IPS-20b (cell line): Measurements from ENCODE around the gene NFKB2.

Source experiments
- H3K27ac ChIP-seq: one replicate; pipeline ENCODE4 v1.5.1; 2013; ENCODE audit warnings: low read length
- H3K27me3 ChIP-seq: 2 replicates; pipeline ENCODE4 v1.6.1; 2013; ENCODE audit warnings: mild to moderate bottlenecking, low read length, inconsistent platforms; ENCODE audit not compliant: insufficient read depth
- H3K36me3 ChIP-seq: 2 replicates; pipeline ENCODE4 v1.6.1; 2013; ENCODE audit warnings: low read depth, mild to moderate bottlenecking, inconsistent platforms, low read length, moderate library complexity; ENCODE audit not compliant: insufficient read depth
- H3K4me1 ChIP-seq: 2 replicates; pipeline ENCODE4 v1.6.1; 2013; ENCODE audit warnings: mild to moderate bottlenecking, control low read depth, inconsistent platforms, low read length, moderate library complexity; ENCODE audit not compliant: insufficient read depth
- H3K4me3 ChIP-seq: 2 replicates; pipeline ENCODE4 v1.5.1; 2013; ENCODE audit warnings: mild to moderate bottlenecking, low read length, inconsistent platforms
- H3K9ac ChIP-seq: 2 replicates; pipeline ENCODE4 v1.6.1; 2013; ENCODE audit warnings: low read depth, mild to moderate bottlenecking, inconsistent platforms, low read length, moderate library complexity
- H3K9me3 ChIP-seq: 2 replicates; pipeline ENCODE4 v1.6.1; 2013; ENCODE audit warnings: mild to moderate bottlenecking, low read depth, low read length, inconsistent platforms; ENCODE audit not compliant: insufficient read depth

Gene NFKB2

GRCh38 chr10:102420714-102421506, 25.4 kb downstream of the NFKB2 start, which contains the start of gene FBXL15:
Gene FBXL15 (plus strand): TSS chr10:102420836. CDS start chr10:102421130, 294 bp downstream.
- H3K4me3 ChIP-seq = peak within 1 kb of the TSS; percentile 90
- H3K9me3 ChIP-seq = no peaks in the 10 kb centered on the region
- H3K4me1 ChIP-seq = peaks cover 5% of the 10 kb centered on the region
- H3K27ac ChIP-seq = no peak within 1 kb of the TSS
- peak within 1 kb of the TSS; percentile 79; the same call in 1 of the 2 replicates for H3K9ac ChIP-seq
- peaks cover 29% of the 10 kb centered on the region for H3K27me3 ChIP-seq
- peaks cover 13% of the 10 kb centered on the region for H3K36me3 ChIP-seq

GRCh38 chr10:102421507-102421756, 25.9 kb downstream of the NFKB2 start:
- H3K9ac ChIP-seq = peak overlapping the region; percentile 79; the same call in 1 of the 2 replicates
- H3K4me3 ChIP-seq = peak overlapping the region; percentile 90
- H3K4me1 ChIP-seq = peaks cover 5% of the 10 kb centered on the region
- H3K36me3 ChIP-seq = peaks cover 13% of the 10 kb centered on the region
- peaks cover 29% of the 10 kb centered on the region for H3K27me3 ChIP-seq
- H3K27ac ChIP-seq = no peak overlapping the region
- H3K9me3 ChIP-seq = no peaks in the 10 kb centered on the region

GRCh38 chr10:102421757-102422512, 26.4 kb downstream of the NFKB2 start:
- peaks cover 5% of the 10 kb centered on the region for H3K4me1 ChIP-seq
- H3K27ac ChIP-seq = no peak overlapping the region
- peaks cover 13% of the 10 kb centered on the region for H3K36me3 ChIP-seq
- peaks cover 29% of the 10 kb centered on the region for H3K27me3 ChIP-seq
- peak overlapping the region; percentile 79; the same call in 1 of the 2 replicates for H3K9ac ChIP-seq
- no peaks in the 10 kb centered on the region for H3K9me3 ChIP-seq
- peak overlapping the region; percentile 90 for H3K4me3 ChIP-seq

GRCh38 chr10:102422545-102423129, 27.1 kb downstream of the NFKB2 start:
- Histone ChIP-seq H3K4me3 (peak overlapping the region; percentile 90), H3K27me3 (peaks cover 28% of the 10 kb centered on the region), H3K36me3 (peaks cover 13% of the 10 kb centered on the region), H3K9me3 (no peaks in the 10 kb centered on the region), H3K9ac (no peak overlapping the region), H3K27ac (no peak overlapping the region), H3K4me1 (peaks cover 5% of the 10 kb centered on the region)

GRCh38 chr10:102423372-102423968, 28.0 kb downstream of the NFKB2 start:
- Histone ChIP-seq H3K4me3 (no peak overlapping the region), H3K9me3 (no peaks in the 10 kb centered on the region), H3K4me1 (no peaks in the 10 kb centered on the region; the same call in 1 of the 2 replicates), H3K27me3 (peaks cover 20% of the 10 kb centered on the region), H3K9ac (no peak overlapping the region), H3K36me3 (peaks cover 13% of the 10 kb centered on the region), H3K27ac (no peak overlapping the region)

- H3K36me3 ChIP-seq = peaks cover 13% of the 10 kb centered on the region
Measured at GRCh38 chr10:102424145-102424544, 28.6 kb downstream of the NFKB2 start.

GRCh38 chr10:102424916-102425315, 29.4 kb downstream of the NFKB2 start:
- Histone ChIP-seq H3K4me1 (no peaks in the 10 kb centered on the region), H3K27me3 (peaks cover 15% of the 10 kb centered on the region), H3K9me3 (no peaks in the 10 kb centered on the region), H3K9ac (no peak overlapping the region), H3K27ac (no peak overlapping the region), H3K36me3 (peaks cover 13% of the 10 kb centered on the region), H3K4me3 (no peak overlapping the region)

More at GRCh38 chr10:102424145-102424544, 28.6 kb downstream of the NFKB2 start:
- Histone ChIP-seq H3K27ac (no peak overlapping the region), H3K4me3 (no peak overlapping the region), H3K27me3 (peaks cover 16% of the 10 kb centered on the region), H3K4me1 (no peaks in the 10 kb centered on the region; the same call in 1 of the 2 replicates), H3K9ac (no peak overlapping the region), H3K9me3 (no peaks in the 10 kb centered on the region)

- Histone ChIP-seq H3K4me3 (no peak overlapping the region), H3K9ac (no peak overlapping the region), H3K27me3 (peaks cover 15% of the 10 kb centered on the region)
Measured at GRCh38 chr10:102425444-102425843, 29.9 kb downstream of the NFKB2 start.

GRCh38 chr10:102426803-102427287, 31.3 kb downstream of the NFKB2 start:
- Histone ChIP-seq H3K4me3 (no peak overlapping the region), H3K9me3 (no peaks in the 10 kb centered on the region), H3K4me1 (peaks cover 4% of the 10 kb centered on the region; the same call in 1 of the 2 replicates), H3K9ac (no peak overlapping the region), H3K27ac (no peak overlapping the region), H3K36me3 (peaks cover 13% of the 10 kb centered on the region), H3K27me3 (peaks cover 11% of the 10 kb centered on the region)

More at GRCh38 chr10:102425444-102425843, 29.9 kb downstream of the NFKB2 start:
- H3K27ac ChIP-seq = no peak overlapping the region
- H3K36me3 ChIP-seq = peaks cover 13% of the 10 kb centered on the region
- no peaks in the 10 kb centered on the region for H3K4me1 ChIP-seq
- H3K9me3 ChIP-seq = no peaks in the 10 kb centered on the region

- H3K9me3 ChIP-seq = no peaks in the 10 kb centered on the region
- H3K27ac ChIP-seq = no peak overlapping the region
- no peak overlapping the region for H3K4me3 ChIP-seq
- H3K36me3 ChIP-seq = no peaks in the 10 kb centered on the region
- no peak overlapping the region for H3K9ac ChIP-seq
- peaks cover 18% of the 10 kb centered on the region for H3K27me3 ChIP-seq
- H3K4me1 ChIP-seq = peaks cover 4% of the 10 kb centered on the region; the same call in 1 of the 2 replicates
Measured at GRCh38 chr10:102429468-102429867, 34.0 kb downstream of the NFKB2 start.

- peak overlapping the region; percentile 98 for H3K4me3 ChIP-seq
- H3K27ac ChIP-seq = peak overlapping the region; percentile 76
- H3K9me3 ChIP-seq = no peaks in the 10 kb centered on the region
- no peaks in the 10 kb centered on the region for H3K36me3 ChIP-seq
- peaks cover 40% of the 10 kb centered on the region for H3K27me3 ChIP-seq
- H3K9ac ChIP-seq = peak overlapping the region; percentile 97
- peaks cover 11% of the 10 kb centered on the region for H3K4me1 ChIP-seq
Measured at GRCh38 chr10:102431452-102432124, 36.1 kb downstream of the NFKB2 start.
